Left ventricle myocardium inferior (tissue), 1 donor: ENCODE measurements around the gene WDFY4. TPM values are rescaled to one million over a fixed set of nuclear protein-coding genes. Genes with fewer than 3 reads are reported as not detected.

Experiments used
- DNase-seq: peaks from one replicate; pipeline ENCODE4 v3.0.0-alpha.2; 2020
- H3K27ac ChIP-seq: fragments of 200-600 bp; replicated peaks from 2 replicates; pipeline ENCODE4 v1.8.0; 2021
- H3K27me3 ChIP-seq: fragments of 200-600 bp; 2 replicates; pipeline ENCODE4 v1.8.0; 2021; ENCODE audit warnings: low read depth
- H3K36me3 ChIP-seq: fragments of 200-600 bp; 2 replicates; pipeline ENCODE4 v1.8.0; 2021
- H3K4me1 ChIP-seq: fragments of 200-600 bp; 2 replicates; pipeline ENCODE4 v1.8.0; 2021
- H3K4me3 ChIP-seq: fragments of 200-600 bp; 2 replicates; pipeline ENCODE4 v1.8.0; 2021; ENCODE audit warnings: mild to moderate bottlenecking, moderate library complexity
- H3K9me3 ChIP-seq: fragments of 200-600 bp; replicated peaks from 2 replicates; pipeline ENCODE4 v1.8.0; 2021
- intact Hi-C: fragments of 100-400 bp; cut with micrococcal nuclease; formaldehyde crosslinking; loops from one replicate; pipeline ENCODE4 v1.11.0; 2022
- total RNA-seq: library from RNA; stranded (reverse); fragmentation: NEBNext Ultra II Directional; extraction: Animal tissue kit (Norgen Biotek cat#: 25700); gene quantifications from one replicate; pipeline ENCODE4 v1.2.1, GENCODE V29; 2021
- TF ChIP-seq, protein P1 (sequence below): fragments of 200-600 bp; IDR thresholded peaks from 2 replicates; pipeline ENCODE4 v1.8.0; 2021; ENCODE audit warnings: antibody characterized with exemption, mild to moderate bottlenecking, borderline replicate concordance
- donor health status: DM: no; HTN: yes; CAD: no; lungs with severe emphysema.

WDFY4 gene
- total RNA-seq, 1 donor from 2014 or later = 1.5 TPM

DNA sequence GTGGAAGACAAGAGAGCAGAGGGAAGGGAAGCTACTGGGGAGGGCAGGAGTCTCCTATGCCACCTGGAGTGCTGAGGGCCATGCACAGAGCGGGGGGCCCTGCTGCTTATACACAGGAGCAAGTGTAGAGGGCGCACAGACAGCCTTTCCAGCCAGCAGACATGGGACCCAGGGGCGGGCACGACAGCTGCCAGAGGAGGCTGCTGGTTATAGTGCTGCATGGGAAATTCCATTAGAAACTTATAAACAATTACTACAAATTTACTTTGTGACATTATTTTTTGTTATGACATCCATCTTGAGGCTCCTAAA is 90.5 kb downstream of the WDFY4 start:
- Histone ChIP-seq H3K27ac (no peak overlapping the region), H3K9me3 (no peaks in the 10 kb centered on the region), H3K4me3 (no peak overlapping the region), H3K36me3 (no peaks in the 10 kb centered on the region), H3K4me1 (no peaks in the 10 kb centered on the region), H3K27me3 (no peaks in the 10 kb centered on the region)
- no peak for DNase-seq
- TF ChIP-seq, protein P1, sequence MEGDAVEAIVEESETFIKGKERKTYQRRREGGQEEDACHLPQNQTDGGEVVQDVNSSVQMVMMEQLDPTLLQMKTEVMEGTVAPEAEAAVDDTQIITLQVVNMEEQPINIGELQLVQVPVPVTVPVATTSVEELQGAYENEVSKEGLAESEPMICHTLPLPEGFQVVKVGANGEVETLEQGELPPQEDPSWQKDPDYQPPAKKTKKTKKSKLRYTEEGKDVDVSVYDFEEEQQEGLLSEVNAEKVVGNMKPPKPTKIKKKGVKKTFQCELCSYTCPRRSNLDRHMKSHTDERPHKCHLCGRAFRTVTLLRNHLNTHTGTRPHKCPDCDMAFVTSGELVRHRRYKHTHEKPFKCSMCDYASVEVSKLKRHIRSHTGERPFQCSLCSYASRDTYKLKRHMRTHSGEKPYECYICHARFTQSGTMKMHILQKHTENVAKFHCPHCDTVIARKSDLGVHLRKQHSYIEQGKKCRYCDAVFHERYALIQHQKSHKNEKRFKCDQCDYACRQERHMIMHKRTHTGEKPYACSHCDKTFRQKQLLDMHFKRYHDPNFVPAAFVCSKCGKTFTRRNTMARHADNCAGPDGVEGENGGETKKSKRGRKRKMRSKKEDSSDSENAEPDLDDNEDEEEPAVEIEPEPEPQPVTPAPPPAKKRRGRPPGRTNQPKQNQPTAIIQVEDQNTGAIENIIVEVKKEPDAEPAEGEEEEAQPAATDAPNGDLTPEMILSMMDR = no peak
- intact Hi-C loops = no loop called here

DNA sequence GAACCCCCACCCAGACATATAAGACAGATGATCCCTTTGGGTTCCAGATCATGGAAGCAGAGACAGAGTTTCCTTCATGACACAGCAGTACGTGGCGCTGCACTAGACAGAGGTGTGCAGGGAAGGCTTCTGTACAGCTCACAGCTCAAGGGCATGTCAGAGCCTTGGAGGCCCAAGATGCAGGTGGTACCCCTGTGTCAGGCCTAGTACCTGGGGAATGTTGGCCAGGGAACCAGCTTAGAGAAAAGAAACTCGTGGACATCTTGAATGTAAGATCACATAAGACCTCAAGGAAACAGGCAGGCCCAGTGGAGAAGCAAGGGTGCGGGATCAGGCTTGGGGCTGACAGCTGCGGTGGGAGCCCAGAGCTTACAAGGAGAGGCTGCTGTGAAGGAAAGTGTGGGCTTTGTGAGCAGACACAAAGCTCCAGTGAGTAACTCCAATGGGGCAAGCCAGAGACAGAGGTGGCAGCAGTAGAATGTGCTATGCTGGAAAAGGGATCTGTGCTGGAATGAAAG is 91.4 kb downstream of the WDFY4 start:
- Histone ChIP-seq H3K4me1 (no peaks in the 10 kb centered on the region), H3K4me3 (no peak overlapping the region), H3K27ac (no peak overlapping the region), H3K9me3 (no peaks in the 10 kb centered on the region), H3K27me3 (no peaks in the 10 kb centered on the region), H3K36me3 (no peaks in the 10 kb centered on the region)
- DNase-seq = no peak
- intact Hi-C loops = no loop called here
- TF ChIP-seq, protein P1 = no peak

DNA sequence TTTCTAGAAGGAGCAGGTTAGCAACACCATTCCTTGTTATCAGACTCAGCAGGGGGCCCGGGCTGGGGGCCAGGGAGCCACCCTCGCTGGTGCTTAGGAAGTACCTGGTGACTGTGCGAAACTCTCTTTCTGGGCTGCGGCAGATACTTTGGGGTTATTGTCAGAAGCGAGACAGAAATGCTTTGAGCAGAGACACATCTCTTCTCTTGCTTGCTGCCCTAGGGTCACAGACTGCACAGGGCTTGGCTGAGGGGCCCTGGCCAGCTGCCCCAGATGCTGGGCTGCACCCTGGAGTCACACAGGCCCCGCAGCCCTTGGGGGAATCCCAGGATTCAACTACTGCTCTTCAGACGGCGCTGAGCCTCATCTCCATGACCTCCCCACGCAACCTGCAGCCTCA is 91.9 kb downstream of the WDFY4 start:
- TF ChIP-seq, protein P1 = no peak
- intact Hi-C loops = no loop called here
- no peaks in the 10 kb centered on the region for H3K36me3 ChIP-seq
- H3K9me3 ChIP-seq = no peaks in the 10 kb centered on the region
- DNase-seq = no peak
- no peaks in the 10 kb centered on the region for H3K27me3 ChIP-seq
- no peak overlapping the region for H3K27ac ChIP-seq
- H3K4me1 ChIP-seq = no peaks in the 10 kb centered on the region
- no peak overlapping the region for H3K4me3 ChIP-seq

DNA sequence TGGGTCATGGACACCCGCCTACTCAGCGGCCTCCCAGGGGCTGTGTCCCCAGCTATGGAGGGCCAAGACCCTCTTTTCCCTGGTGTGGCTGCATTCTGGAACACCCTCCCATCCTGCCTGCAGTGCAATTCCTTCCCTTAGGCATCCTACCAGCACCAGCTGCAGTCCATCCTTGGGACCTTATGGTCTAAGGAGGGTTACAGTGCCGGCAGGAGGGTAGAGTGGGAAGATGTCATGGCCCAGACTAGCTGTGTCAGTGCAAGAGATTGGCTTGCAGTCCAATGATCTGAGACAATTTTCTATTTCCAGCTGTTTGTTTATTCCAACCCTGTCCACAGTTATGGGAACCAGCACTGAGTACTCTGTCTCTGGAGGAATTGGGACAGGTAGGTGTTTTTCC is 92.4 kb downstream of the WDFY4 start:
- peaks cover 2% of the 10 kb centered on the region for H3K4me1 ChIP-seq
- TF ChIP-seq, protein P1 = no peak
- H3K27me3 ChIP-seq = no peaks in the 10 kb centered on the region
- intact Hi-C loops = no loop called here
- no peaks in the 10 kb centered on the region for H3K9me3 ChIP-seq
- no peaks in the 10 kb centered on the region for H3K36me3 ChIP-seq
- no peak for DNase-seq
- H3K27ac ChIP-seq = no peak overlapping the region
- H3K4me3 ChIP-seq = no peak overlapping the region

DNA sequence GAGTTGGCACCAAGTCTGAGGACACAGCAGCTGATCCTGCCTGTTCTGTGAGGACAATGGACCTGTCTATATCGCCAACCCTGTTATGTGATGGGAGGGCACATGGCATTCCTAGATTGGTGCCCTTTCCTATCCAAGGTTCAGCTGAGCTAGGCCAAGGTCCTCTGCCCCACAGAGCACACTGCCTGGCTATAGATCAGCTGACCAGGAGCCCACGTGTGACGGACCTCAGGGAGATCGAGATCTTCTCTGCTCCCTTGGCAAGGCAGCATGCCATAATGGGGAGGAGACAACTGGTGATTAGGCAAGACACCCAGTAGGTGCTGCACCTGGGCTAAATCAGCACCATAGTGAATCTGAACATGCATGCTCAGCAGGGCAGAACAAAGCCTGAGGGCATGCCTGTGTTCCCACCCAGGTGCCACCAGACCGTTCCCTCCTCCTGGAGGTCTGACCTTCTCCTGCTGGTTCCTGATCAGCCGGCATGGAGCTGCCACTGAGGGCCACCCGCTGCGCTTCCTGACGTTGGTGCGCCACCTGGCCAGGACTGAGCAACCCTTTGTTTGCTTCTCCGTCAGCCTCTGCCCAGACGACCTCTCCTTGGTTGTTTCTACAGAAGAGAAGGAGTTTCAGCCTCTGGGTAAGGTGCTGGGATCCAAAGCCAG is 93.7 kb downstream of the WDFY4 start:
- TF ChIP-seq, protein P1 = no peak
- Histone ChIP-seq H3K36me3 (no peaks in the 10 kb centered on the region), H3K4me1 (peaks cover 12% of the 10 kb centered on the region), H3K4me3 (no peak overlapping the region), H3K27me3 (no peaks in the 10 kb centered on the region), H3K27ac (no peak overlapping the region), H3K9me3 (no peaks in the 10 kb centered on the region)
- DNase-seq = no peak
- intact Hi-C loops = no loop called here

DNA sequence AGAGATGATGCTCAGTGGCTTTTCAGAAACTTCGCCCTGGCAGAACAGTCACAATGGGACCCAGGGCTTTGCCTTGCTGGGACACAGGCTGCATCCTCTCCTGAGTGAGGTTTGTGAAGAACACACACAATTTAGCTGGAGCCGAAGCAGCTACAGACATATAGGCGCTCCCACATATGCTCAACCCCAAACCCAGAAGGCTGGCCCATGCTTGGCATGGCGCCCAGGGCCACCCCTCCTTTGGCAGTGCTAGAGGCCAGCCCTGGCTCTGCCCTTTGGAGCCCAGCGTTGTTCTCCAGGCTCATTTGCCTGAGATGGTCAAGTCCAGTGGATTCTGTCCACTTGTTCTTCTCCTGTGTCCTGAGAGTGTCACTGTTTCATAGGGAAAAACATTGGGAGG is 94.4 kb downstream of the WDFY4 start:
- Histone ChIP-seq H3K9me3 (no peaks in the 10 kb centered on the region), H3K4me3 (no peak overlapping the region), H3K27ac (no peak overlapping the region), H3K27me3 (no peaks in the 10 kb centered on the region), H3K4me1 (peaks cover 12% of the 10 kb centered on the region), H3K36me3 (no peaks in the 10 kb centered on the region)
- intact Hi-C loops = no loop called here
- DNase-seq = no peak
- TF ChIP-seq, protein P1 = no peak
